Erythroblast (primary cell): Measurements from ENCODE around the gene DIP2C.

ENCODE experiments used
- DNase-seq, 2 experiments: peaks; one replicate each; lab custom pipeline; 2025; lab: John Stamatoyannopoulos, UW
- GATA1 ChIP-seq: IDR thresholded peaks from 2 replicates; pipeline ENCODE4 v1.6.1; 2011; ENCODE audit warnings: low read depth, mild to moderate bottlenecking, control low read depth, low read length, moderate library complexity
- POLR2A ChIP-seq: IDR thresholded peaks from 2 replicates; pipeline ENCODE4 v1.6.1; 2011; ENCODE audit warnings: mild to moderate bottlenecking, low read length

DIP2C gene

GRCh38 chr10:556971-557637 is 132.4 kb downstream of the DIP2C start:
- TF ChIP-seq POLR2A (no peak), GATA1 (no peak)
- DNase-seq: no peak

DNA sequence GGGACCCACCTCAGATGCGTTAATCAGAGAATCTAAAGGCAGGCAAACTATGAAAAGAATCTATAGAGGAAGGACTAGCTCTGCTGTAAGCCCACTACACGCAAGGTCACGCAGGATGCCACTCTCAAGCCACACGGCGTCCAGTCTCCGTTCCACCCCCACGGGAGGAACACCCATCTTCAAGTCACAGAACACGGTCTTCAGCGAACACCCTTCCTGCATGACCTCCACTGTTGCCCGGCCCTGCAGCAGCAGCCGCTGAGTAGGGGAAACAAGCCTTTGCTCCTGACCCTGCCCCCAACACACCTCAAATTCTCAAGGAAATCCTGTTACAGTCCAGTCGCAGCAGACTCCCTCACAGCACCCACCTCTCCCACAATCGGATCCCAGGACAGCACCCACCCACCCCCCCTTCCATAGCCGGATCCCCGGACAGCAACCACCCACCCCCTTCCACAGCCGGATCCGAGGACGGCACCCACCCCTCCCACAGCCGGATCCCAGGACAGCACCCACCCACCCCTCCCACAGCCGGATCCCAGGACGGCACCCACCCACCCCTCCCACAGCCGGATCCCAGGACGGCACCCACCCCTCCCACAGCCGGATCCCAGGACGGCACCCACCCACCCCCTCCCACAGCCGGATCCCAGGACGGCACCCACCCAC is 133.7 kb downstream of the DIP2C start:
- DNase-seq: no peak
- no peak for TF ChIP-seq POLR2A

GRCh38 chr10:555281-555680 is 134.2 kb downstream of the DIP2C start:
- TF ChIP-seq POLR2A (no peak), GATA1 (no peak)
- no peak for DNase-seq

GRCh38 chr10:554182-554848 is 135.2 kb downstream of the DIP2C start:
- TF ChIP-seq POLR2A (no peak), GATA1 (no peak)
- DNase-seq: no peak

- no peak for DNase-seq
Observed at GRCh38 chr10:553233-553632, 136.2 kb downstream of the DIP2C start.

GRCh38 chr10:552679-553078 is 136.8 kb downstream of the DIP2C start:
- no peak for TF ChIP-seq POLR2A
- no peak for TF ChIP-seq GATA1
- DNase-seq: no peak

More at GRCh38 chr10:553233-553632, 136.2 kb downstream of the DIP2C start:
- TF ChIP-seq GATA1 (no peak), POLR2A (no peak)

DNA sequence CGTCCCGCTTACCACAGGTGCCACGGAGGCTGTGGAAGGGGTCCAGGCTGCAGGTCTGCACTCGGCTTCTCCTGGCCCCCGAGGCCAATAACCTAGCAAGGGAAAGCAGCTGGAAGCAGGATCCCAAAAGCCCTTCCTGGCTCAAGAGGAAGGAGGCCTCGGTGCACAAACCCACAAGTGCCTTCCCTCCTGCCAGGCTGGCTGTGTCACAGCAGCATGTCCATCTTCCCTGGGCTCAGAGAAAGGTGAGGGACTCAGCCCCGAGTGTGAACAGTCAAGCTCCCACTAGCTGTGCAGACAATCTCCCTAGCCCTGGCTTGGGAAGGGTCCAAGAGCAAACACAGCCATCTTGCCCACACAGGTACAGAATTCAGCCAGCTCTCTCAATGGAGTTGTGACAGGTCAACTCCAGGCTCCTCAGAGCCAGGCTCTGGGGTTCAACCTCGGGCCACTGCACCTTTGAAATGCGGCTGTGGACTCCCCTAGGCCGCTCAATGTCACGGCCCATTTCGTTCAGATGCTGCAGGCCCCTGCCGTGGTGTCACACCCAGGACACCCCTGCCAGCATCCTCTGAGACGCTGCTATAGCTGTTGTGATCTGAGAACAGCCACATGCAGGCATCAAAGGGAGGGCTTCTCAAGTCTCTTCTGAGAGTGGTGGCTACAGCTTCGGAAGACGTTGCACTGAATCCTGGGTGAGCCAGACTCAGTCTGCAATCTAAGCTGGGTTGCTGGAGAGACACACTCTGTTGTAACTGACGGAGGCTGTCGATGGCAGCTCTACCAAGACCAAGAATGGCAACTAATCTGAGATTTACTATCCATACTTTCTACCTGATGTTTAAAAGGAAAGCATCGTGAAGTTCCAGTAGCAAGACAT is 137.9 kb downstream of the DIP2C start:
- DNase-seq: no peak
- TF ChIP-seq GATA1 (no peak), POLR2A (no peak)

DNA sequence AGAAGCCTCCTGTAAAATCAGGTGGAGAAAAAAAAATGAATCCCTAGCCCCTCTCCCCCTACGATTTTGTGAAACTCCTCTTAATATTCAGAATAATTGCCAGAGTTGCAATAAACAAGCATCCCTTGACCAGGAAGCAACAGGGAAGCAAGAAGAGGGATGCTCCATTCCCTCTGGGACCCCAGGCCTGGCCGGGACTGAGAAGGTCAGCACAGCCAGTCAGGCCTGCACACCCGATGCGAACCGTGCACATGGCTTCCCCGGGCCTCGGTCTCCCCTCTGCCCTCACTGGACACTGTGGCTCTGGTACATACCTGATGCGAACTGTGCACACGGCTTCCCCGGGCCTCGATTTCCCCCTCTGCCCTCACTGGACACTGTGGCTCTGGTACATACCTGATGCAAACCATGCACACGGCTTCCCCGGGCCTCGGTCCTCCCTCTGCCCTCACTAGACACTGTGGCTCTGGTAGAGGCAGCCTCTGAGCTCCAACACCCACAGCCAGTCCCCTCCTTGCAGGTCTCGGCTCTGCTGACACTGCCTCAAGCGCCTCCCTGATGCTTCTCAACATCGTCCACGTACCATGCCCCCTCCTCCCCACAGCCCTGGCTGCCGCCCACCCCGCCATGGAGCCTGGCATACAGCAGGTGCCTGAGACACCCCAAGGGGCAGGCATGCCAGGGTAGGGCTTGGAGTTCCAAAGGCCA is 138.6 kb downstream of the DIP2C start:
- no peak for TF ChIP-seq GATA1
- TF ChIP-seq POLR2A: no peak
- no peak for DNase-seq

DNA sequence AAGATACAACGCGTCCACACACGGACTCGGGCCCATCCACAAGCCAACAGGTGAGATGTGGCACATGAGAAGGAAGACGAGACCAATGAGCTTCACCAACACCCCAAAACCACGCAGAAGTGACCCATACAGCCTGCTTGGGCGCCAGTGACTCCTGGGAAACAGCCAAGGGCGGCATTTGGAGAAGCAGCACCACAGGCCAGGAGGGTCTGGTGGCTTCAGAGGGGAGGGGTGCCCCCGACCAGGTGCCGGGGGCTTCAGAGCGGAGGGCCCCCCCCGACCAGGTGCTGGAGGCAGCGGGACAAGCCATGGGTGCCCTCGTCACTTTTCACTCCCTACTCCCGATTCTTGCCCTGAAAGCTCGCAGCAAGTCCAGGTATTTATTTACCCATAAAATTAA is 140.1 kb downstream of the DIP2C start:
- no peak for DNase-seq
- no peak for TF ChIP-seq GATA1
- TF ChIP-seq POLR2A: no peak

- TF ChIP-seq POLR2A: no peak
- no peak for TF ChIP-seq GATA1
Observed at GRCh38 chr10:548238-548901, 141.1 kb downstream of the DIP2C start.

GRCh38 chr10:547591-548081 is 141.8 kb downstream of the DIP2C start:
- no peak for TF ChIP-seq GATA1
- TF ChIP-seq POLR2A: no peak

More at GRCh38 chr10:548238-548901, 141.1 kb downstream of the DIP2C start:
- DNase-seq: no peak

GRCh38 chr10:546971-547590 is 142.4 kb downstream of the DIP2C start:
- TF ChIP-seq POLR2A: no peak
- no peak for TF ChIP-seq GATA1
- DNase-seq: no peak

More at GRCh38 chr10:547591-548081, 141.8 kb downstream of the DIP2C start:
- no peak for DNase-seq
